IMR-90 (cell line): Measurements from ENCODE around the gene PITPNM3. TPM values are rescaled to one million over a fixed set of nuclear protein-coding genes. Genes with fewer than 3 reads are reported as not detected.

ENCODE experiments used
- ATAC-seq: fragments of 200-7000 bp; cut with Tn5 transposase; 2 replicates; pipeline ENCODE4 v1.9.1; 2020; ENCODE audit warnings: low read depth, mild to moderate bottlenecking, moderate library complexity
- BruUV-seq: library from RNA; stranded (reverse); fragments of 400-500 nt; replicated peaks from 2 replicates; lab custom pipeline; 2021; lab: Mats Ljungman, UMichigan
- CTCF ChIA-PET: fragments of 300-600 bp; formaldehyde crosslinking; extraction: SDS; loops from one replicate; lab custom pipeline; 2021; ENCODE audit warnings: antibody characterized with exemption; lab: Yijun Ruan, JAX
- POLR2A ChIA-PET: fragments of 300-600 bp; sonication (Branson Sonifier 250); formaldehyde crosslinking; loops from one replicate; lab custom pipeline; 2022; ENCODE audit warnings: antibody characterized with exemption; ENCODE audit not compliant: unreplicated experiment; lab: Charles Lee
- DNase-seq: peaks from one replicate; pipeline ENCODE4 v3.0.0; 2013
- H2AFZ ChIP-seq: replicated peaks from 2 replicates; pipeline ENCODE3; 2013; ENCODE audit warnings: low read length, mild to moderate bottlenecking; ENCODE audit not compliant: poor library complexity
- H2AK5ac ChIP-seq: 2 replicates; pipeline ENCODE4 v1.6.1; 2013; ENCODE audit warnings: low read depth, low read length, inconsistent platforms
- H2AK9ac ChIP-seq: replicated peaks from 2 replicates; pipeline ENCODE3; 2013; ENCODE audit warnings: mild to moderate bottlenecking, low read depth, low read length, moderate library complexity; ENCODE audit not compliant: poor library complexity
- H2BK120ac ChIP-seq: 2 replicates; pipeline ENCODE4 v1.6.1; 2013; ENCODE audit warnings: low read depth, low read length, inconsistent platforms
- H2BK15ac ChIP-seq: 3 replicates; pipeline ENCODE4 v1.6.1; 2013; ENCODE audit warnings: low read depth, low read length, inconsistent platforms
- H2BK20ac ChIP-seq: 2 replicates; pipeline ENCODE4 v1.6.1; 2013; ENCODE audit warnings: low read depth, mild to moderate bottlenecking, inconsistent platforms, low read length, moderate library complexity
- H2BK5ac ChIP-seq: 2 replicates; pipeline ENCODE4 v1.6.1; 2013; ENCODE audit warnings: mild to moderate bottlenecking, low read depth, low read length, inconsistent platforms; ENCODE audit not compliant: poor library complexity, severe bottlenecking
- H3K14ac ChIP-seq: replicated peaks from 2 replicates; pipeline ENCODE4 v1.6.1; 2013; ENCODE audit warnings: low read depth, low read length, inconsistent platforms
- H3K18ac ChIP-seq: 2 replicates; pipeline ENCODE4 v1.6.1; 2013; ENCODE audit warnings: low read depth, low read length, control low read depth
- H3K23ac ChIP-seq: 2 replicates; pipeline ENCODE4 v1.6.1; 2013; ENCODE audit warnings: low read depth, low read length, inconsistent platforms
- H3K27ac ChIP-seq: 2 replicates; pipeline ENCODE4 v1.5.1; 2013; ENCODE audit warnings: mild to moderate bottlenecking, control low read depth, low read length; ENCODE audit not compliant: insufficient read depth
- H3K27me3 ChIP-seq: 2 replicates; pipeline ENCODE4 v1.6.1; 2013; ENCODE audit warnings: low read length; ENCODE audit not compliant: control insufficient read depth, insufficient read depth
- H3K36me3 ChIP-seq: 2 replicates; pipeline ENCODE4 v1.6.1; 2013; ENCODE audit warnings: low read length, mixed read lengths; ENCODE audit not compliant: control insufficient read depth, insufficient read depth
- H3K4ac ChIP-seq: 2 replicates; pipeline ENCODE4 v1.6.1; 2013; ENCODE audit warnings: low read depth, low read length, inconsistent platforms
- H3K4me1 ChIP-seq: 2 replicates; pipeline ENCODE4 v1.6.1; 2013; ENCODE audit warnings: low read length, mixed read lengths; ENCODE audit not compliant: control insufficient read depth, insufficient read depth
- H3K4me2 ChIP-seq: 2 replicates; pipeline ENCODE4 v1.6.1; 2013; ENCODE audit warnings: low read depth, mild to moderate bottlenecking, control low read depth, low read length, moderate library complexity
- H3K4me3 ChIP-seq: 2 replicates; pipeline ENCODE4 v1.5.1; 2013; ENCODE audit warnings: low read depth, mild to moderate bottlenecking, control low read depth, low read length, moderate library complexity; ENCODE audit not compliant: insufficient read depth
- H3K56ac ChIP-seq: 2 replicates; pipeline ENCODE4 v1.6.1; 2013; ENCODE audit warnings: low read length, inconsistent platforms; ENCODE audit not compliant: insufficient read depth; ENCODE audit errors: extremely low read depth
- H3K79me1 ChIP-seq, 2 experiments: 2 replicates each; pipeline ENCODE4 v1.6.1; 2013; ENCODE audit warnings: low read length in 2 of 2, inconsistent platforms in 1 of 2, low read depth in 1 of 2
- H3K9ac ChIP-seq: 2 replicates; pipeline ENCODE4 v1.6.1; 2013; ENCODE audit warnings: low read depth, low read length, control low read depth
- H3K9me1 ChIP-seq: 2 replicates; pipeline ENCODE4 v1.6.1; 2013; ENCODE audit warnings: low read length, inconsistent platforms; ENCODE audit not compliant: insufficient read depth
- H3K9me3 ChIP-seq: 2 replicates; pipeline ENCODE4 v1.6.1; 2013; ENCODE audit warnings: low read length; ENCODE audit not compliant: control insufficient read depth, insufficient read depth
- H4K20me1 ChIP-seq: 2 replicates; pipeline ENCODE4 v1.6.1; 2013; ENCODE audit warnings: low read length, inconsistent platforms; ENCODE audit not compliant: insufficient read depth
- H4K5ac ChIP-seq: 2 replicates; pipeline ENCODE4 v1.6.1; 2013; ENCODE audit warnings: mild to moderate bottlenecking, low read depth, low read length, control low read depth
- H4K8ac ChIP-seq, 2 experiments: 2 replicates each; pipeline ENCODE4 v1.6.1; 2013; ENCODE audit warnings: low read depth in 2 of 2, low read length in 2 of 2, control low read depth in 1 of 2, inconsistent platforms in 1 of 2
- H4K91ac ChIP-seq: 2 replicates; pipeline ENCODE4 v1.6.1; 2013; ENCODE audit warnings: low read depth, low read length, inconsistent platforms; ENCODE audit not compliant: insufficient read depth
- NFE2L2 ChIP-seq: fragments of 150-350 bp; IDR thresholded peaks from 2 replicates; pipeline ENCODE4 v1.6.1; 2016; ENCODE audit warnings: low read depth, mild to moderate bottlenecking, low read length
- POLR2A ChIP-seq: IDR thresholded peaks from 2 replicates; pipeline ENCODE4 v1.6.1; 2012; ENCODE audit warnings: mild to moderate bottlenecking, low read depth, low read length
- RCOR1 ChIP-seq: IDR thresholded peaks from 2 replicates; pipeline ENCODE4 v1.6.1; 2012; ENCODE audit warnings: mild to moderate bottlenecking, low read length, improper control_type of control experiment; ENCODE audit not compliant: insufficient replicate concordance
- SMC3 ChIP-seq: fragments of 150-350 bp; IDR thresholded peaks from 2 replicates; pipeline ENCODE4 v1.6.1; 2016; ENCODE audit warnings: low read depth, mild to moderate bottlenecking, antibody characterized with exemption, low read length, moderate library complexity
- whole genome bisulfite sequencing, 2 experiments: methylation state at CpG; one replicate each; pipeline versions ENCODE4 v1.1.5 to v1.1.7; 2013; ENCODE audit warnings: missing lambda C conversion rate in 2 of 2; ENCODE audit not compliant: insufficient read length in 1 of 2; ENCODE audit errors: extremely low coverage in 2 of 2; 5-methylcytosine and 5-hydroxymethylcytosine counted together
- dilution Hi-C: fragments of 300-500 bp; cut with HindIII; formaldehyde crosslinking; loops from one replicate; pipeline ENCODE4 v1.14.3; 2018; ENCODE audit warnings: low sequenced_read_pairs; ENCODE audit not compliant: unreplicated experiment
- in situ Hi-C: fragments of 300-500 bp; cut with MboI; formaldehyde crosslinking; loops from 3 replicates; pipeline ENCODE4 v1.14.3; 2019; ENCODE audit warnings: low sequenced_read_pairs, inconsistent platforms, mixed read lengths
- intact Hi-C: fragments of 100-400 bp; cut with micrococcal nuclease; formaldehyde crosslinking; loops from 2 replicates; pipeline ENCODE4 v1.10.0; 2022
- polyA plus RNA-seq, 3 experiments: library from polyadenylated mRNA; depleted of rRNA; stranded (reverse); fragments of >200 nt; gene quantifications; 2 replicates each; pipeline ENCODE4 v1.2.3, GENCODE V29; 2012; ENCODE audit warnings: low replicate concordance in 1 of 3
- total RNA-seq: library from RNA; depleted of rRNA; stranded (reverse); fragments of >200 nt; gene quantifications from 2 replicates; pipeline ENCODE4 v1.2.3, GENCODE V29; 2012

The PITPNM3 gene
- total and polyA plus RNA-seq, 2 of the 4 experiments (the other 2 are of a cell fraction) = 0.54 to 1.7 TPM

- no peak overlapping the region for H3K27ac ChIP-seq
- ATAC-seq (no peak), DNase-seq (no peak)
- intact Hi-C loops = loop anchor here (5.0 kb wide), 2 partner anchors 83 to 118 kb away; partner anchors contain the start of gene PITPNM3
- dilution Hi-C loops = no loop called here
- H4K8ac ChIP-seq = no peak overlapping the region
- no peak overlapping the region for H3K4ac ChIP-seq
- peaks cover 13% of the 10 kb centered on the region for H3K4me1 ChIP-seq
- peaks cover 5% of the 10 kb centered on the region; the same call in 1 of the 2 replicates for H4K20me1 ChIP-seq
- in situ Hi-C loops = loop anchor here (10.0 kb wide), 1 partner anchor 170 kb away; the partner anchor contains the start of genes KIAA0753 and TXNDC17
- no peak overlapping the region for H3K9ac ChIP-seq
- H3K56ac ChIP-seq = no peak overlapping the region
- no peak overlapping the region for H2BK120ac ChIP-seq
- peaks cover 7% of the 10 kb centered on the region; the same call in 1 of the 2 replicates for H3K9me1 ChIP-seq
- H3K18ac ChIP-seq = no peak overlapping the region
- BruUV-seq = no TSS peak
- no peak overlapping the region for H2BK15ac ChIP-seq
- H3K27me3 ChIP-seq = no peaks in the 10 kb centered on the region
- H2AK9ac ChIP-seq = no peak overlapping the region
- no peak overlapping the region for H2BK5ac ChIP-seq
- no peak overlapping the region for H3K23ac ChIP-seq
- TF ChIP-seq POLR2A (no peak), SMC3 (no peak), RCOR1 (no peak), NFE2L2 (no peak)
- H3K4me2 ChIP-seq = no peak overlapping the region
- H3K9me3 ChIP-seq = no peaks in the 10 kb centered on the region
- no peak overlapping the region for H2AFZ ChIP-seq
- H3K36me3 ChIP-seq = no peaks in the 10 kb centered on the region
- WGBS, 2 experiments = 86% methylated on average over 12 of the region's 22 CpGs; no CpG with 5 or more reads in 1 of the 2 experiments
- ChIA-PET POLR2A (no interaction called here), CTCF (no interaction called here)
- no peak overlapping the region for H2BK20ac ChIP-seq
- H4K5ac ChIP-seq = no peak overlapping the region
- no peak overlapping the region for H3K14ac ChIP-seq
- H4K91ac ChIP-seq = no peak overlapping the region
- no peaks in the 10 kb centered on the region for H3K79me1 ChIP-seq
- H2AK5ac ChIP-seq = peak overlapping the region; percentile 46; the same call in 1 of the 2 replicates
- H3K4me3 ChIP-seq = no peak overlapping the region
These were observed 82.0 kb downstream of the PITPNM3 start for GRCh38 chr17:6474376-6474775.
